SIG-M5 treated with dmso at 0.1 percent for 504 hours (cell line): ENCODE data around the gene CDK15.
A peak's percentile ranks its signal among the peaks of the same experiment; 100 is the strongest.

ENCODE experiments used
- DNase-seq: peaks from one replicate; lab custom pipeline; 2025; ENCODE audit not compliant: unreplicated experiment; lab: John Stamatoyannopoulos, UW

The CDK15 gene

GRCh38 chr2:201906777-201907562, 100.6 kb downstream of the CDK15 start:
- DNase-seq, result no peak

GRCh38 chr2:201907563-201907881, 101.2 kb downstream of the CDK15 start:
- DNase-seq, result no peak

- DNase-seq, result no peak
Observed at GRCh38 chr2:201908901-201909300, 102.6 kb downstream of the CDK15 start.

GRCh38 chr2:201909348-201909747, 103.0 kb downstream of the CDK15 start:
- DNase-seq, result no peak

GRCh38 chr2:201909961-201910361, 103.6 kb downstream of the CDK15 start:
- peak; percentile 81 for DNase-seq

GRCh38 chr2:201911372-201911771, 105.0 kb downstream of the CDK15 start:
- no peak for DNase-seq

- no peak for DNase-seq
Observed at GRCh38 chr2:201913201-201913600, 106.9 kb downstream of the CDK15 start.

GRCh38 chr2:201915446-201915845, 109.1 kb downstream of the CDK15 start:
- peak; percentile 63 for DNase-seq

GRCh38 chr2:201916565-201916964, 110.2 kb downstream of the CDK15 start:
- DNase-seq, result no peak

- DNase-seq, result no peak
Observed at GRCh38 chr2:201918616-201919307, 112.4 kb downstream of the CDK15 start.

- no peak for DNase-seq
Observed at GRCh38 chr2:201919308-201919634, 112.9 kb downstream of the CDK15 start.

- DNase-seq, result no peak
Observed at GRCh38 chr2:201923436-201924328, 117.3 kb downstream of the CDK15 start.

- DNase-seq, result no peak
Observed at GRCh38 chr2:201924453-201924852, 118.1 kb downstream of the CDK15 start.

GRCh38 chr2:201925056-201925455, 118.7 kb downstream of the CDK15 start:
- DNase-seq, result no peak

GRCh38 chr2:201926067-201926466, 119.7 kb downstream of the CDK15 start:
- no peak for DNase-seq

GRCh38 chr2:201928363-201928762, 122.0 kb downstream of the CDK15 start:
- DNase-seq, result no peak

- DNase-seq, result no peak
Observed at GRCh38 chr2:201929281-201930026, 123.1 kb downstream of the CDK15 start.

- DNase-seq, result no peak
Observed at GRCh38 chr2:201930043-201930442, 123.7 kb downstream of the CDK15 start.

- no peak for DNase-seq
Observed at GRCh38 chr2:201930831-201931230, 124.5 kb downstream of the CDK15 start.

- no peak for DNase-seq
Observed at GRCh38 chr2:201931475-201931874, 125.1 kb downstream of the CDK15 start.

- no peak for DNase-seq
Observed at GRCh38 chr2:201931951-201932350, 125.6 kb downstream of the CDK15 start.
